Sigmoid colon (tissue), 4 donors: ENCODE results near the gene ENTPD6.

Experiments used
- EP300 ChIP-seq, 4 donors: sonication (generic); formaldehyde crosslinking; IDR thresholded peaks; one replicate each; pipeline ENCODE4 v1.6.1; 2017; ENCODE audit warnings: antibody characterized with exemption in 4 of 4
- POLR2A ChIP-seq, 2 donors: fragments of 450-650 bp; IDR thresholded peaks; one replicate each; pipeline ENCODE4 v1.6.1; 2016; ENCODE audit warnings: antibody characterized with exemption in 2 of 2, mild to moderate bottlenecking in 2 of 2, moderate library complexity in 2 of 2
- POLR2AphosphoS5 ChIP-seq, 4 donors: sonication (generic); formaldehyde crosslinking; IDR thresholded peaks; one replicate each; pipeline ENCODE4 v1.6.1; 2017; ENCODE audit warnings: antibody characterized with exemption in 4 of 4
- TF ChIP-seq, protein P1 (sequence below), 4 experiments: fragments of 450-650 bp in 3 of 4; fragments of 200-600 bp in 1 of 4; IDR thresholded peaks; one replicate each; pipeline ENCODE4 v1.5.1; 2016 to 2019; ENCODE audit warnings: antibody characterized with exemption in 4 of 4, mild to moderate bottlenecking in 3 of 4, moderate library complexity in 2 of 4

- TF ChIP-seq, protein P1, sequence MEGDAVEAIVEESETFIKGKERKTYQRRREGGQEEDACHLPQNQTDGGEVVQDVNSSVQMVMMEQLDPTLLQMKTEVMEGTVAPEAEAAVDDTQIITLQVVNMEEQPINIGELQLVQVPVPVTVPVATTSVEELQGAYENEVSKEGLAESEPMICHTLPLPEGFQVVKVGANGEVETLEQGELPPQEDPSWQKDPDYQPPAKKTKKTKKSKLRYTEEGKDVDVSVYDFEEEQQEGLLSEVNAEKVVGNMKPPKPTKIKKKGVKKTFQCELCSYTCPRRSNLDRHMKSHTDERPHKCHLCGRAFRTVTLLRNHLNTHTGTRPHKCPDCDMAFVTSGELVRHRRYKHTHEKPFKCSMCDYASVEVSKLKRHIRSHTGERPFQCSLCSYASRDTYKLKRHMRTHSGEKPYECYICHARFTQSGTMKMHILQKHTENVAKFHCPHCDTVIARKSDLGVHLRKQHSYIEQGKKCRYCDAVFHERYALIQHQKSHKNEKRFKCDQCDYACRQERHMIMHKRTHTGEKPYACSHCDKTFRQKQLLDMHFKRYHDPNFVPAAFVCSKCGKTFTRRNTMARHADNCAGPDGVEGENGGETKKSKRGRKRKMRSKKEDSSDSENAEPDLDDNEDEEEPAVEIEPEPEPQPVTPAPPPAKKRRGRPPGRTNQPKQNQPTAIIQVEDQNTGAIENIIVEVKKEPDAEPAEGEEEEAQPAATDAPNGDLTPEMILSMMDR (IDR thresholded peaks at IDR 0.05) = no peak
- TF ChIP-seq POLR2A (IDR thresholded peaks at IDR 0.05) (no peak), EP300 (IDR thresholded peaks at IDR 0.05) (no peak), POLR2AphosphoS5 (IDR thresholded peaks at IDR 0.05) (no peak)
Measured at GRCh38 chr20:25252230-25252651, 56.7 kb downstream of the ENTPD6 start.
